ENCODE results near the gene PSMD1. TPM values are rescaled to one million over a fixed set of nuclear protein-coding genes. Genes with fewer than 3 reads are reported as not detected.
"Not testable (repeated sequence)": the region's sequence is repeated elsewhere in the genome, so short reads cannot be mapped to it uniquely, and the experiment has no call there.

PSMD1 gene
- total and polyA plus RNA-seq, 8 donors = 13.4 to 35.6 (median 25.1) TPM

DNA sequence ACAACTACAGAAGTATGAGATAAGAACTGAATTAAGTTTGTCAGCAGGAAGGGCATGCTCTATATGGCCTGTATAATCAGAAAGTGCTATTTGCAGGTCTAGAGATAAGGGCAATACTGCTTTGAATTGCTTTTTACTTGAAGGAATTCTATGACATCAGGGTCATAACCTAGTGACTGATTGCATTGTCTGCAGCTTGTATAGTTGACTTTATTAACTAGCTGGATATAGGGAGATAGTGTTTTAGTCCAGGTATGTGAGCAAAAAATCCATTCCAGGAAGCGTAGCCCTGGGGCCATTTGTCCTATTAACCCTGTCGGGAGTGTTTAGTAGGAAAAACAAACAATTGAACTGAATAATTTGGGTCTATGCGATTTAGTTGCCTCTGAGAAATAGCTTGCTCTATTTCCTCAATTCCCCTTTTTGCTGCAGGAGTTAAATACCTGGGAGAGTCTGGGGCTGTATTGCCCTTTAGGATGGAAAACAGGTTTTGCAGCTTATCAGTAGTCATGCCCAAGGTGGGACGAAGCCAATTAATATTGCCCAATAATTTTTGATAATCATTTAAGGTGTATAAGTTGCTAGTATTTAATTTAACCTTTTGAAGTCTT, 38.2 kb downstream of the PSMD1 start:
- no peaks in the 10 kb centered on the region for H3K36me3 ChIP-seq
- intact Hi-C loops (cut with DNase I) = loop anchor here in 1 of 3 donors (10.0 kb wide), 1 partner anchor 360 kb away; no protein-coding TSS in a partner anchor
- WGBS, 2 donors = 64 to 65% methylated on average over 4 of the region's 4 CpGs
- H3K9me3 ChIP-seq = no peaks in the 10 kb centered on the region
- no peak overlapping the region for H3K27ac ChIP-seq
- ATAC-seq (no peak), FAIRE-seq (peak; percentile 32), DNase-seq (no peak)
- no peaks in the 10 kb centered on the region for H3K4me1 ChIP-seq
- no peak overlapping the region for H3K4me3 ChIP-seq
- H3K27me3 ChIP-seq = no peaks in the 10 kb centered on the region
- no peak for TF ChIP-seq CTCF (IDR thresholded peaks at IDR 0.05)

- DNase-seq (no peak), ATAC-seq (no peak), FAIRE-seq (no peak)
Measured at GRCh38 chr2:231099918-231100317, 43.3 kb downstream of the PSMD1 start.

DNA sequence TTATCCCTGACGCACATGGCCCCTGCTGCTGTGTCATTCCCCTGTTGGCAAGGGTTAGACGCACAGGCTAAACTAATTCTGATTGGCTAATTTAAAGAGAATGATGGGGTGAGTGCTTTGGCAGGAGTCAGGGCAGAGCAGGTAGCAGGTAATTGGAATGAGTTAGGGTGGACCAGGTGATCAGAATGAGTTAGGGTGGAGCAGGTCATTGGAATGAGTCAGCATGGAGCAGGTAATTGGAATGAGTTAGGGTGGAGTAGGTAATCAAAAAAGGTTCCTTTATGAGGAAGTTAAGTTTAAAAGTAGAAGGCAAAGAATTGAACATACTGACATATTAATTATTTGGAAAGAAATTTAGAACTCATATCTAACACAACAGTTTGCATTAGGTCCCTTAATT, 43.7 kb downstream of the PSMD1 start:
- ATAC-seq; DNase-seq; intact Hi-C loops (cut with DNase I); H3K4me3 ChIP-seq; H3K4me1 ChIP-seq; FAIRE-seq; H3K9me3 ChIP-seq; H3K27ac ChIP-seq; H3K27me3 ChIP-seq: not testable (repeated sequence)
- H3K36me3 ChIP-seq = peaks cover 0 to 13% (median 0%) of the 10 kb centered on the region in 3 donors
- WGBS, 2 donors = 97 to 100% methylated on average over 2 of the region's 2 CpGs

More at GRCh38 chr2:231099918-231100317, 43.3 kb downstream of the PSMD1 start:
- Histone ChIP-seq H3K4me1 (no peaks in the 10 kb centered on the region), H3K9me3 (no peaks in the 10 kb centered on the region), H3K36me3 (peaks cover 0 to 13% (median 0%) of the 10 kb centered on the region in 3 donors), H3K27me3 (no peaks in the 10 kb centered on the region), H3K4me3 (no peak overlapping the region), H3K27ac (no peak overlapping the region)
- 97 to 98% methylated on average over 8 of the region's 8 CpGs for WGBS, 2 donors
- no peak for TF ChIP-seq CTCF (IDR thresholded peaks at IDR 0.05)
- intact Hi-C loops (cut with DNase I) = loop anchor here in 1 of 3 donors (10.0 kb wide), 1 partner anchor 355 kb away; no protein-coding TSS in a partner anchor

GRCh38 chr2:231100990-231101389, 44.3 kb downstream of the PSMD1 start:
- peaks cover 0 to 13% (median 0%) of the 10 kb centered on the region in 3 donors for H3K36me3 ChIP-seq
- ATAC-seq (no peak), FAIRE-seq (no peak), DNase-seq (no peak)
- H3K27ac ChIP-seq = no peak overlapping the region
- H3K27me3 ChIP-seq = no peaks in the 10 kb centered on the region
- no peak for TF ChIP-seq CTCF (IDR thresholded peaks at IDR 0.05)
- H3K9me3 ChIP-seq = no peaks in the 10 kb centered on the region
- intact Hi-C loops (cut with DNase I) = no loop called here
- no peak overlapping the region for H3K4me3 ChIP-seq
- 81 to 86% methylated on average over 4 of the region's 4 CpGs for WGBS, 2 donors
- H3K4me1 ChIP-seq = no peaks in the 10 kb centered on the region

DNA sequence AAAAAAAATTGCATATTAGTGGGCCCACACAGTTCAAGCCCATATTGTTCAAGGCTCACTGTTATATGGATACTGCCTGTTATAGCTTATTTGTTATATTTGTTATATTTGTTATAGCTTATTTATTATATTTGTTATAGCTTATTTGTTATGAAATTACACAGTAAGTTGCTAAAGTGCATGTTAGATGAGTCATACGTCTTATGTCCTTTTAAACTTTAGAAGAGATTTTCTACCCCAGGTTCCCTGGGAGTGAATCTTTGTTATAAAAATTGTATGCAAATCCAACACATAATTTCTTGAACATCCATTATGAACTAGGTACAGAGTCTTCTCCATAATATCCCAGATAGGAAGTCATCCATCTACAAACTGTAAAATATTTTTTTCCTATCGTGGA, 46.1 kb downstream of the PSMD1 start:
- intact Hi-C loops (cut with DNase I) = no loop called here
- whole genome bisulfite sequencing, 2 donors = 85 to 96% methylated on average over 2 of the region's 2 CpGs
- H3K4me3 ChIP-seq = no peak overlapping the region
- no peak for TF ChIP-seq CTCF (IDR thresholded peaks at IDR 0.05)
- DNase-seq = no peak
- no peak for FAIRE-seq
- H3K4me1 ChIP-seq = no peaks in the 10 kb centered on the region
- H3K27ac ChIP-seq = no peak overlapping the region
- no peak for ATAC-seq
- H3K9me3 ChIP-seq = no peaks in the 10 kb centered on the region
- H3K27me3 ChIP-seq = no peaks in the 10 kb centered on the region
- peaks cover 0 to 13% (median 0%) of the 10 kb centered on the region in 3 donors for H3K36me3 ChIP-seq

Measured in pancreas (tissue), 10 donors.